ENCODE results near the gene ZFAND6.
A peak's percentile ranks its signal among the peaks of the same experiment; 100 is the strongest.

Gene ZFAND6

GRCh38 chr15:80173022-80173759, 113.7 kb downstream of the ZFAND6 start:
- peak; percentile 73 for DNase-seq

GRCh38 chr15:80174017-80174746, 114.7 kb downstream of the ZFAND6 start:
- no peak for DNase-seq

- DNase-seq, result no peak
Measured at GRCh38 chr15:80175436-80175835, 116.0 kb downstream of the ZFAND6 start.

- no peak for DNase-seq
Measured at GRCh38 chr15:80176443-80176842, 117.0 kb downstream of the ZFAND6 start.

- DNase-seq, result no peak
Measured at GRCh38 chr15:80177156-80177555, 117.7 kb downstream of the ZFAND6 start.

GRCh38 chr15:80179025-80179759, 119.7 kb downstream of the ZFAND6 start:
- DNase-seq, result no peak

- no peak for DNase-seq
Measured at GRCh38 chr15:80179935-80180334, 120.5 kb downstream of the ZFAND6 start.

- no peak for DNase-seq
Measured at GRCh38 chr15:80180468-80180867, 121.0 kb downstream of the ZFAND6 start.

GRCh38 chr15:80180986-80181385, 121.5 kb downstream of the ZFAND6 start:
- no peak for DNase-seq

- DNase-seq, result no peak
Measured at GRCh38 chr15:80182611-80183261, 123.3 kb downstream of the ZFAND6 start.

- DNase-seq, result no peak
Measured at GRCh38 chr15:80183306-80183705, 123.8 kb downstream of the ZFAND6 start.

GRCh38 chr15:80183886-80184285, 124.4 kb downstream of the ZFAND6 start:
- no peak for DNase-seq

GRCh38 chr15:80184554-80184953, 125.1 kb downstream of the ZFAND6 start:
- no peak for DNase-seq

GRCh38 chr15:80185152-80185551, 125.7 kb downstream of the ZFAND6 start:
- no peak for DNase-seq

- no peak for DNase-seq
Measured at GRCh38 chr15:80186066-80186465, 126.6 kb downstream of the ZFAND6 start.

- no peak for DNase-seq
Measured at GRCh38 chr15:80186597-80186996, 127.1 kb downstream of the ZFAND6 start.

All from CD4-positive, alpha-beta T cell treated with Interleukin-17A for 1 hour (primary cell).